H9 (cell line): ENCODE measurements around the gene IGSF22. TPM values are rescaled to one million over a fixed set of nuclear protein-coding genes. Genes with fewer than 3 reads are reported as not detected.

ENCODE experiments used
- DNase-seq: peaks from one replicate; pipeline ENCODE4 v3.0.0-alpha.2; 2017
- H2AFZ ChIP-seq: one replicate; pipeline ENCODE4 v1.6.1; 2013; ENCODE audit warnings: mild to moderate bottlenecking, low read length, control low read depth, moderate library complexity
- H2AK5ac ChIP-seq: 2 replicates; pipeline ENCODE4 v1.6.1; 2013; ENCODE audit warnings: low read length, control low read depth, mixed read lengths; ENCODE audit not compliant: insufficient read length
- H2BK120ac ChIP-seq: one replicate; pipeline ENCODE4 v1.6.1; 2013; ENCODE audit warnings: low read depth, mild to moderate bottlenecking, low read length, control low read depth, inconsistent platforms; ENCODE audit not compliant: poor library complexity, severe bottlenecking
- H2BK12ac ChIP-seq: 2 replicates; pipeline ENCODE4 v1.6.1; 2013; ENCODE audit warnings: low read length, control low read depth, mixed read lengths, low read depth; ENCODE audit not compliant: insufficient read length
- H2BK15ac ChIP-seq: 2 replicates; pipeline ENCODE4 v1.6.1; 2013; ENCODE audit warnings: low read depth, low read length, control low read depth
- H2BK20ac ChIP-seq: one replicate; pipeline ENCODE4 v1.6.1; 2013; ENCODE audit warnings: low read depth, mild to moderate bottlenecking, low read length, control low read depth, inconsistent platforms; ENCODE audit not compliant: poor library complexity, severe bottlenecking
- H2BK5ac ChIP-seq: 2 replicates; pipeline ENCODE4 v1.6.1; 2013; ENCODE audit warnings: low read length, control low read depth, mixed read lengths; ENCODE audit not compliant: insufficient read length
- H3K14ac ChIP-seq: 2 replicates; pipeline ENCODE4 v1.6.1; 2013; ENCODE audit warnings: low read length, control low read depth; ENCODE audit not compliant: insufficient read depth
- H3K18ac ChIP-seq: 2 replicates; pipeline ENCODE4 v1.6.1; 2013; ENCODE audit warnings: low read depth, mild to moderate bottlenecking, mixed read lengths, low read length, control low read depth; ENCODE audit not compliant: insufficient read length
- H3K23ac ChIP-seq: 2 replicates; pipeline ENCODE4 v1.6.1; 2013; ENCODE audit warnings: low read length, control low read depth, mixed read lengths, low read depth; ENCODE audit not compliant: insufficient read length
- H3K23me2 ChIP-seq: 2 replicates; pipeline ENCODE4 v1.6.1; 2013; ENCODE audit warnings: low read depth, mild to moderate bottlenecking, mixed read lengths, low read length, control low read depth; ENCODE audit not compliant: insufficient read length, poor library complexity, severe bottlenecking
- H3K27ac ChIP-seq: 2 replicates; pipeline ENCODE4 v1.5.1; 2013; ENCODE audit warnings: low read length, control low read depth, mixed read lengths, low read depth; ENCODE audit not compliant: insufficient read length
- H3K27me3 ChIP-seq: 2 replicates; pipeline ENCODE4 v1.6.1; 2013; ENCODE audit warnings: low read length, control low read depth, inconsistent platforms; ENCODE audit not compliant: insufficient read depth
- H3K4ac ChIP-seq: 2 replicates; pipeline ENCODE4 v1.6.1; 2013; ENCODE audit warnings: low read depth, mild to moderate bottlenecking, control low read depth, inconsistent platforms, low read length, moderate library complexity
- H3K4me1 ChIP-seq: 2 replicates; pipeline ENCODE4 v1.6.1; 2013; ENCODE audit warnings: low read length, control low read depth, inconsistent platforms; ENCODE audit not compliant: insufficient read depth
- H3K4me2 ChIP-seq: 2 replicates; pipeline ENCODE4 v1.6.1; 2013; ENCODE audit warnings: low read length, control low read depth, mixed read lengths; ENCODE audit not compliant: insufficient read length, insufficient read depth
- H3K56ac ChIP-seq: 2 replicates; pipeline ENCODE4 v1.6.1; 2013; ENCODE audit warnings: low read depth, mild to moderate bottlenecking, mixed read lengths, low read length, control low read depth; ENCODE audit not compliant: insufficient read length
- H3K79me1 ChIP-seq: 2 replicates; pipeline ENCODE4 v1.6.1; 2013; ENCODE audit warnings: low read depth, mild to moderate bottlenecking, moderate library complexity, low read length, control low read depth, inconsistent platforms; ENCODE audit not compliant: insufficient read depth, poor library complexity, severe bottlenecking
- H3K79me2 ChIP-seq: 2 replicates; pipeline ENCODE4 v1.6.1; 2013; ENCODE audit warnings: low read length, control low read depth, inconsistent platforms; ENCODE audit not compliant: insufficient read depth
- H3K9ac ChIP-seq: 2 replicates; pipeline ENCODE4 v1.6.1; 2013; ENCODE audit warnings: low read length, control low read depth, mixed read lengths; ENCODE audit not compliant: insufficient read length; ENCODE audit errors: extremely low read depth
- H3K9me3 ChIP-seq: one replicate; pipeline ENCODE4 v1.6.1; 2013; ENCODE audit warnings: low read depth, low read length, inconsistent platforms; ENCODE audit not compliant: control insufficient read depth
- H3T11ph ChIP-seq: one replicate; pipeline ENCODE4 v1.6.1; 2013; ENCODE audit warnings: mild to moderate bottlenecking, low read length, control low read depth, inconsistent platforms
- H4K20me1 ChIP-seq: one replicate; pipeline ENCODE4 v1.6.1; 2013; ENCODE audit not compliant: control insufficient read depth, insufficient read length, insufficient read depth
- H4K5ac ChIP-seq: 2 replicates; pipeline ENCODE4 v1.6.1; 2013; ENCODE audit warnings: low read depth, mild to moderate bottlenecking, mixed read lengths, low read length, control low read depth; ENCODE audit not compliant: insufficient read length
- H4K8ac ChIP-seq: replicated peaks from 2 replicates; pipeline ENCODE4 v1.6.1; 2013; ENCODE audit warnings: low read length, control low read depth, mixed read lengths, low read depth; ENCODE audit not compliant: insufficient read length
- H4K91ac ChIP-seq: 2 replicates; pipeline ENCODE4 v1.6.1; 2013; ENCODE audit warnings: low read depth, mild to moderate bottlenecking, moderate library complexity, mixed read lengths, low read length, control low read depth; ENCODE audit not compliant: insufficient read length
- H3K27ac Mint-ChIP-seq, 3 experiments: 2 replicates in 2 of 3; 3 replicates in 1 of 3; pipeline ENCODE4 v1.8.0; 2020 to 2021; ENCODE audit warnings: mixed read lengths in 3 of 3, mild to moderate bottlenecking in 1 of 3, moderate library complexity in 1 of 3
- H3K27me3 Mint-ChIP-seq: 2 replicates; pipeline ENCODE4 v1.8.0; 2021; ENCODE audit warnings: low read depth, mild to moderate bottlenecking, moderate library complexity, mixed read lengths
- H3K36me3 Mint-ChIP-seq, 3 experiments: 2 replicates in 2 of 3; 3 replicates in 1 of 3; pipeline ENCODE4 v1.8.0; 2020 to 2021; ENCODE audit warnings: low read depth in 3 of 3, mixed read lengths in 3 of 3; ENCODE audit not compliant: insufficient read depth in 1 of 3
- H3K4me1 Mint-ChIP-seq, 2 experiments: 2 replicates each; pipeline ENCODE4 v1.8.0; 2020; ENCODE audit warnings: mixed read lengths in 2 of 2
- H3K4me3 Mint-ChIP-seq, 2 experiments: 2 replicates in 1 of 2; 3 replicates in 1 of 2; pipeline ENCODE4 v1.8.0; 2020 to 2021; ENCODE audit warnings: mild to moderate bottlenecking in 2 of 2, mixed read lengths in 2 of 2, moderate library complexity in 1 of 2
- H3K9me3 Mint-ChIP-seq, 2 experiments: 2 replicates in 1 of 2; 3 replicates in 1 of 2; pipeline ENCODE4 v1.8.0; 2020; ENCODE audit warnings: mild to moderate bottlenecking in 2 of 2, mixed read lengths in 2 of 2, moderate library complexity in 1 of 2
- CTCF ChIP-seq: fragments of 200-600 bp; sonication (generic); conservative IDR thresholded peaks from 3 replicates; pipeline ENCODE4 v1.8.0; 2021; ENCODE audit warnings: antibody characterized with exemption, mild to moderate bottlenecking
- WGBS: extraction: QIAGEN DNeasy Blood & Tissue Kit; methylation state at CpG from one replicate; pipeline ENCODE4 v1.1.7; 2013; ENCODE audit warnings: missing lambda C conversion rate, low lambda C conversion rate, mixed read lengths; ENCODE audit not compliant: insufficient read length; ENCODE audit errors: extremely low coverage; 5-methylcytosine and 5-hydroxymethylcytosine counted together
- total RNA-seq: library from RNA; stranded (reverse); gene quantifications from 2 replicates; pipeline ENCODE4 v1.2.1, GENCODE V29; 2021

The IGSF22 gene
- total RNA-seq, 1 experiment from 2014 or later = 0.35 TPM

GRCh38 chr11:18743900-18744514, 18.0 kb upstream of the IGSF22 start:
- Histone ChIP-seq H3K23me2 (no peaks in the 10 kb centered on the region), H3K9me3 (no peaks in the 10 kb centered on the region), H3K79me2 (no peaks in the 10 kb centered on the region), H3K56ac (no peak overlapping the region), H3K27me3 (no peaks in the 10 kb centered on the region), H2BK15ac (no peak overlapping the region), H3K18ac (no peak overlapping the region), H4K20me1 (no peaks in the 10 kb centered on the region), H2AFZ (no peak overlapping the region), H3T11ph (no peak overlapping the region), H2BK12ac (no peak overlapping the region), H2BK20ac (no peak overlapping the region), H4K5ac (no peak overlapping the region), H4K91ac (no peak overlapping the region), H3K4me1 (no peaks in the 10 kb centered on the region), H3K79me1 (no peaks in the 10 kb centered on the region), H3K9ac (no peak overlapping the region), H2AK5ac (no peak overlapping the region), H3K23ac (no peak overlapping the region), H3K4me2 (no peak overlapping the region), H2BK120ac (no peak overlapping the region), H3K27ac (no peak overlapping the region), H4K8ac (no peak overlapping the region), H3K14ac (no peak overlapping the region), H2BK5ac (no peak overlapping the region), H3K4ac (no peak overlapping the region)
- Mint-ChIP-seq H3K27ac (no peak overlapping the region), H3K36me3 (no peaks in the 10 kb centered on the region; a peak in 1 of 7 replicates), H3K4me1 (peaks cover 10 to 19% of the 10 kb centered on the region in 2 experiments), H3K4me3 (no peak overlapping the region), H3K9me3 (no peaks in the 10 kb centered on the region; a peak in 1 of 5 replicates), H3K27me3 (peaks cover 2% of the 10 kb centered on the region)
- WGBS = no CpG with 5 or more reads among the region's 15 CpGs
- no peak for TF ChIP-seq CTCF
- DNase-seq = no peak
